SK-N-MC (cell line): ENCODE data around the gene TMEM117.

ENCODE experiments used
- DNase-seq: peaks from one replicate; pipeline ENCODE4 v3.0.0-alpha.2; 2011; ENCODE audit warnings: low read depth, low spot score
- H3K27ac ChIP-seq: fragments of 200-600 bp; sonication (generic); 2 replicates; pipeline ENCODE4 v1.5.1; 2016; ENCODE audit warnings: mixed run types
- H3K36me3 ChIP-seq: fragments of 200-600 bp; sonication (generic); 2 replicates; pipeline ENCODE4 v1.6.1; 2017; ENCODE audit warnings: antibody characterized with exemption, low read length, mixed read lengths; ENCODE audit not compliant: insufficient read depth
- H3K4me3 ChIP-seq: fragments of 200-600 bp; sonication (generic); 2 replicates; pipeline ENCODE4 v1.5.1; 2016
- H3K9ac ChIP-seq: fragments of 200-600 bp; sonication (generic); 2 replicates; pipeline ENCODE4 v1.8.0; 2017; ENCODE audit warnings: mixed run types, mixed read lengths; ENCODE audit not compliant: insufficient read length
- H3K9me3 ChIP-seq: fragments of 200-600 bp; sonication (generic); 2 replicates; pipeline ENCODE4 v1.6.1; 2017; ENCODE audit warnings: low read depth, mild to moderate bottlenecking, antibody characterized with exemption, low read length, moderate library complexity, mixed read lengths
- EZH2 ChIP-seq: fragments of 200-600 bp; sonication (generic); IDR thresholded peaks from one replicate; pipeline ENCODE4 v1.6.1; 2017; ENCODE audit warnings: antibody characterized with exemption
- FOXP2 ChIP-seq: optimal IDR thresholded peaks from 2 replicates; pipeline ENCODE3; 2011; ENCODE audit warnings: mild to moderate bottlenecking, moderate library complexity; ENCODE audit not compliant: insufficient read depth; ENCODE audit errors: extremely low read length, control extremely low read depth
- POLR2AphosphoS5 ChIP-seq: IDR thresholded peaks from 2 replicates; pipeline ENCODE4 v1.6.1; 2012; ENCODE audit warnings: mild to moderate bottlenecking, low read depth, low read length, borderline replicate concordance

Gene TMEM117

DNA sequence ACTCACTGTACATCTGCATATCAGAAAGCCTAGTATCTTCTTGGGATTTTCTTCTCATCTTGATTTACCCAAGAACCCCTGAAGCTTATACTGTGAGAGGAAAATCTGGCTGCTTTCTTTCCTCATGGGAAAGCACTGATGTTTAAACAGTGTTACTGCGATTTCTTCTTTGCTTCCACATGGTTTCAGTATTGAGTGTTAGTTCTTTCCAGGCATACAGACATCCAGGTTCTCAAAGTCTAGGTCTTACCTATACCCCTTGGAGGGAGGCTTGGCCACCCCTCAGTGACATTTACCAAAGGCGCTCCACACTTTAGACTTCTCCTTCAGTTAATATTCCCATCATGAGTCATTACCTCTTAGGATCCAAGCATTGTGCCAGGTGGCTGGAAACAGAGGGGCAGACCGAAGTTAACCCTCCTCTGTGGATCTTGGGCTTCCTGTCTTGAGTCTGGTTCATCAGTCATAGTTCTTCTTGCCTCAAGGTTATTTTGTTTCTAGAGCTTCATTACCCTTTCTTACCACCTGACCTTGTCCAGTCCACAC, 79.1 kb downstream of the TMEM117 start:
- H3K9ac ChIP-seq = no peak overlapping the region
- H3K36me3 ChIP-seq = no peaks in the 10 kb centered on the region
- H3K4me3 ChIP-seq = no peak overlapping the region
- no peak for DNase-seq
- TF ChIP-seq POLR2AphosphoS5 (no peak), FOXP2 (no peak)
- no peak overlapping the region for H3K27ac ChIP-seq
- H3K9me3 ChIP-seq = no peaks in the 10 kb centered on the region

- H3K27ac ChIP-seq = no peak overlapping the region
- DNase-seq = no peak
- H3K4me3 ChIP-seq = no peak overlapping the region
- no peak overlapping the region for H3K9ac ChIP-seq
- TF ChIP-seq EZH2 (no peak), FOXP2 (no peak), POLR2AphosphoS5 (no peak)
- H3K36me3 ChIP-seq = no peaks in the 10 kb centered on the region
- no peaks in the 10 kb centered on the region for H3K9me3 ChIP-seq
Measured at GRCh38 chr12:43917896-43918295, 82.0 kb downstream of the TMEM117 start.

- TF ChIP-seq FOXP2 = no peak
- no peak for TF ChIP-seq EZH2
- no peak for TF ChIP-seq POLR2AphosphoS5
- Histone ChIP-seq H3K9me3 (no peaks in the 10 kb centered on the region), H3K4me3 (no peak overlapping the region), H3K36me3 (no peaks in the 10 kb centered on the region), H3K9ac (no peak overlapping the region), H3K27ac (no peak overlapping the region)
- DNase-seq = no peak
Measured at GRCh38 chr12:43921666-43922337, 85.9 kb downstream of the TMEM117 start.

DNA sequence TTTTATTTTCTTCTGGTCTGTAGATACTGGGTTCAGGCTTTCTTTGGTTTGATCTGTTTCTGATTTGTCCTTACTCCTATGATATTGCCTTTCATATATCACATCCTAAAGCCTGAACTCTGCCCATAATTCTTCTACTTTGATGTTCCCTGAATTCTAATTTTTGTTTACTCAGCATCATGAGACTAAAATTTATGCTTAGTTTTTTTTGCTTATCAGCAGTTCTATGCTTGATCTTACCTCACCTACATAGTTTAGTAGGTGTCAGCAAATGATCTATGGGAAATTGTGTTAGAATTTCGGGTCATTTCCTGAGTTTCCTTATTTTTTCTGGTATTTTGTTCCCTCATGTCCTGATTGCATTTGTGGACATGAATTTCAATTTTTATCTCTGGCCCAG, 94.2 kb downstream of the TMEM117 start:
- Histone ChIP-seq H3K9ac (no peak overlapping the region), H3K9me3 (no peaks in the 10 kb centered on the region), H3K27ac (no peak overlapping the region), H3K4me3 (no peak overlapping the region), H3K36me3 (no peaks in the 10 kb centered on the region)
- no peak for DNase-seq
- TF ChIP-seq EZH2 = no peak
- TF ChIP-seq FOXP2 = no peak

DNA sequence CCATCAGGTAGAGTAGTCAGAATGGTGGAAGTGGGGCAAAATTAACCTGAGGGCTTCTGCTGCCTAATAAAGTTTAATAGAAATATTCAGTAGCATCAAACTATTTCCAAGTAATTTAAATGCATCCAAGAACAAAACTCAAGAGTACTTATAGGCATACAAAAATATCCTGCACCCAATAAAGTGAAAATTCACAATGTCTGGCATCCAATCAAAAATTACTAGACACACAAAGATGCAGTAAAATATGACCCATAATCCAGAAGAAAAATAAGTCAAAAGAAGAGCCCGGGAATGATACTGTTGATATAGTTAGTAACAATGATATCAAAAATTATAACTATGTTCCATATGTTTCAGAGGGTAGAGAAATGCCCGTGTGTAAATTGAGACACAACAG, 95.3 kb downstream of the TMEM117 start:
- Histone ChIP-seq H3K9me3 (no peaks in the 10 kb centered on the region), H3K27ac (no peak overlapping the region), H3K36me3 (no peaks in the 10 kb centered on the region), H3K9ac (no peak overlapping the region), H3K4me3 (no peak overlapping the region)
- DNase-seq = no peak
- TF ChIP-seq POLR2AphosphoS5 (no peak), EZH2 (no peak), FOXP2 (no peak)

- Histone ChIP-seq H3K27ac (no peak overlapping the region), H3K36me3 (no peaks in the 10 kb centered on the region), H3K9me3 (no peaks in the 10 kb centered on the region), H3K9ac (no peak overlapping the region), H3K4me3 (no peak overlapping the region)
- DNase-seq = no peak
- TF ChIP-seq POLR2AphosphoS5 (no peak), EZH2 (no peak), FOXP2 (no peak)
Measured at GRCh38 chr12:43935581-43935980, 99.7 kb downstream of the TMEM117 start.

GRCh38 chr12:43937947-43938346, 102.1 kb downstream of the TMEM117 start:
- Histone ChIP-seq H3K9me3 (no peaks in the 10 kb centered on the region), H3K9ac (no peak overlapping the region), H3K4me3 (no peak overlapping the region), H3K27ac (no peak overlapping the region), H3K36me3 (no peaks in the 10 kb centered on the region)
- TF ChIP-seq POLR2AphosphoS5 = no peak
- no peak for TF ChIP-seq FOXP2
- no peak for TF ChIP-seq EZH2
- DNase-seq = no peak

- DNase-seq = no peak
- Histone ChIP-seq H3K9ac (no peak overlapping the region), H3K27ac (no peak overlapping the region), H3K9me3 (no peaks in the 10 kb centered on the region), H3K4me3 (no peak overlapping the region), H3K36me3 (no peaks in the 10 kb centered on the region)
- no peak for TF ChIP-seq FOXP2
Measured at GRCh38 chr12:43942379-43942778, 106.5 kb downstream of the TMEM117 start.

- Histone ChIP-seq H3K4me3 (no peak overlapping the region), H3K27ac (no peak overlapping the region), H3K36me3 (no peaks in the 10 kb centered on the region), H3K9ac (no peak overlapping the region), H3K9me3 (no peaks in the 10 kb centered on the region)
- TF ChIP-seq EZH2 = no peak
- no peak for DNase-seq
Measured at GRCh38 chr12:43945983-43946382, 110.1 kb downstream of the TMEM117 start.

DNA sequence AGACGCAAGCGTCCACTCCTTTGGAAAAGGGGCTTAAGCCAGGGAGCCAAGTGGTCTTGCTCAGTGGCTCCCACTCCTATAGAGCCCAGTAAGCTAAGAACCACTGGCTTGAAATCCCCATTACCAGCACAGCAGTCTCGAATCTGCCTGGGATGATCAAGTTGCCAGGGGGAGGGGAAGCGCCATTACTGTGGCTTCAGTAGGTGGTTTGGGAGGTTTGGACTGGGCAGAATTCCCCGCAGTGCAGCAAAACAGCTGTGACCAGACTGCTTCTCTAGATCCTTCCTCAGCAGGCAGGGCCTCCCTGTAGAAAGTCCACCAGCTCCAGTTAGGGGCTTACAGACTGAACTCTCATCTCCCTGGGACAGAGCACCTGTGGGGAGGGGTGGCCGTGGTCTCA, 115.4 kb downstream of the TMEM117 start:
- Histone ChIP-seq H3K4me3 (no peak overlapping the region), H3K36me3 (no peaks in the 10 kb centered on the region), H3K9ac (no peak overlapping the region), H3K9me3 (no peaks in the 10 kb centered on the region), H3K27ac (no peak overlapping the region)
- TF ChIP-seq POLR2AphosphoS5 (no peak), FOXP2 (no peak), EZH2 (no peak)
- no peak for DNase-seq
